Mucosa of rectum (tissue), 2 donors: ENCODE results near the gene RPL29.

ENCODE experiments used
- H3K27ac ChIP-seq, 2 donors: one replicate each; pipeline ENCODE4 v1.7.0; 2013; ENCODE audit warnings: inconsistent platforms in 2 of 2, low read depth in 2 of 2, low read length in 2 of 2
- H3K27me3 ChIP-seq, 2 donors: one replicate each; pipeline ENCODE4 v1.7.0; 2013; ENCODE audit warnings: low read length in 2 of 2; ENCODE audit not compliant: control insufficient read depth in 2 of 2, insufficient read depth in 2 of 2
- H3K36me3 ChIP-seq, 2 donors: one replicate each; pipeline ENCODE4 v1.7.0; 2013; ENCODE audit warnings: low read length in 2 of 2; ENCODE audit not compliant: control insufficient read depth in 2 of 2, insufficient read depth in 2 of 2
- H3K4me1 ChIP-seq, 2 donors: one replicate each; pipeline ENCODE4 v1.7.0; 2013; ENCODE audit warnings: low read length in 2 of 2, mild to moderate bottlenecking in 1 of 2; ENCODE audit not compliant: control insufficient read depth in 2 of 2, insufficient read depth in 2 of 2
- H3K4me3 ChIP-seq, 2 donors: one replicate each; pipeline ENCODE4 v1.7.0; 2013; ENCODE audit warnings: low read length in 2 of 2
- H3K9ac ChIP-seq, 2 donors: one replicate each; pipeline ENCODE4 v1.7.0; 2013; ENCODE audit warnings: low read length in 2 of 2, low read depth in 1 of 2, mild to moderate bottlenecking in 1 of 2
- H3K9me3 ChIP-seq, 2 donors: one replicate each; pipeline ENCODE4 v1.7.0; 2013; ENCODE audit warnings: low read length in 2 of 2; ENCODE audit not compliant: control insufficient read depth in 2 of 2
- donor health status: healthy.
- donor health status: Normal muscosa, but diverticular disease.

The RPL29 gene

GRCh38 chr3:51947215-51947900 lies 48.3 kb downstream of the RPL29 start:
- peaks cover 3% of the 10 kb centered on the region in 2 donors for H3K36me3 ChIP-seq
- no peaks in the 10 kb centered on the region for H3K9me3 ChIP-seq
- H3K9ac ChIP-seq: no peak overlapping the region
- peaks cover 12% of the 10 kb centered on the region in 2 donors for H3K4me1 ChIP-seq
- no peaks in the 10 kb centered on the region for H3K27me3 ChIP-seq
- no peak overlapping the region for H3K4me3 ChIP-seq
- no peak overlapping the region for H3K27ac ChIP-seq

GRCh38 chr3:51946796-51947195 lies 48.9 kb downstream of the RPL29 start:
- Histone ChIP-seq H3K9me3 (no peaks in the 10 kb centered on the region), H3K4me3 (no peak overlapping the region), H3K4me1 (peaks cover 14 to 15% of the 10 kb centered on the region in 2 donors), H3K36me3 (peaks cover 3% of the 10 kb centered on the region in 2 donors), H3K27ac (no peak overlapping the region), H3K27me3 (no peaks in the 10 kb centered on the region), H3K9ac (no peak overlapping the region)

GRCh38 chr3:51945926-51946705 lies 49.6 kb downstream of the RPL29 start:
- Histone ChIP-seq H3K4me3 (no peak overlapping the region), H3K27me3 (no peaks in the 10 kb centered on the region), H3K27ac (no peak overlapping the region), H3K36me3 (peaks cover 3% of the 10 kb centered on the region in 2 donors), H3K9me3 (no peaks in the 10 kb centered on the region), H3K9ac (no peak overlapping the region), H3K4me1 (peaks cover 16 to 18% of the 10 kb centered on the region in 2 donors)

- Histone ChIP-seq H3K9me3 (no peaks in the 10 kb centered on the region), H3K36me3 (peaks cover 3% of the 10 kb centered on the region in 2 donors), H3K4me3 (no peak overlapping the region), H3K9ac (no peak overlapping the region), H3K4me1 (peaks cover 19 to 25% of the 10 kb centered on the region in 2 donors), H3K27ac (no peak overlapping the region), H3K27me3 (no peaks in the 10 kb centered on the region)
Observed at GRCh38 chr3:51945031-51945840, 50.5 kb downstream of the RPL29 start.

- Histone ChIP-seq H3K4me1 (peaks cover 19 to 25% of the 10 kb centered on the region in 2 donors), H3K27me3 (no peaks in the 10 kb centered on the region), H3K9me3 (no peaks in the 10 kb centered on the region), H3K9ac (no peak overlapping the region), H3K4me3 (no peak overlapping the region), H3K36me3 (peaks cover 3% of the 10 kb centered on the region in 2 donors), H3K27ac (no peak overlapping the region)
Observed at GRCh38 chr3:51944451-51945021, 51.2 kb downstream of the RPL29 start.
